HCT116 (cell line): ENCODE results near the gene MYL4.

Experiments used
- CBX3 ChIP-seq: IDR thresholded peaks from 2 replicates; pipeline ENCODE4 v1.6.1; 2012; ENCODE audit warnings: low read depth
- EZH2 ChIP-seq: fragments of 200-600 bp; sonication (generic); IDR thresholded peaks from 2 replicates; pipeline ENCODE4 v1.6.1; 2017; ENCODE audit warnings: antibody characterized with exemption, mixed run types
- FOSL1 ChIP-seq: IDR thresholded peaks from 2 replicates; pipeline ENCODE4 v1.6.1; 2012; ENCODE audit warnings: low read depth
- POLR2A ChIP-seq: IDR thresholded peaks from 2 replicates; pipeline ENCODE4 v1.7.0; 2011; ENCODE audit warnings: borderline replicate concordance; ENCODE audit not compliant: insufficient read depth, insufficient read length; ENCODE audit errors: extremely low read depth
- POLR2AphosphoS5 ChIP-seq: IDR thresholded peaks from 2 replicates; pipeline ENCODE4 v1.6.1; 2011; ENCODE audit warnings: mild to moderate bottlenecking, low read depth, low read length, moderate library complexity
- RAD21 ChIP-seq: IDR thresholded peaks from 2 replicates; pipeline ENCODE4 v1.6.1; 2012; ENCODE audit warnings: low read depth, mild to moderate bottlenecking
- TF ChIP-seq, protein P1 (sequence below), 3 experiments: fragments of 200-600 bp in 1 of 3; sonication (generic) in 1 of 3; IDR thresholded peaks in 2 of 3; conservative IDR thresholded peaks in 1 of 3; 2 replicates each; pipeline ENCODE4 v1.5.1; 2012 to 2017; ENCODE audit warnings: low read depth in 2 of 3, low read length in 2 of 3, antibody characterized with exemption in 1 of 3, borderline replicate concordance in 1 of 3, control low read depth in 1 of 3, mild to moderate bottlenecking in 1 of 3, mixed read lengths in 1 of 3, mixed run types in 1 of 3, moderate library complexity in 1 of 3; ENCODE audit not compliant: insufficient read depth in 1 of 3
- TF ChIP-seq, protein P2 (sequence below): IDR thresholded peaks from 2 replicates; pipeline ENCODE4 v1.6.1; 2012; ENCODE audit warnings: low read depth

DNA sequence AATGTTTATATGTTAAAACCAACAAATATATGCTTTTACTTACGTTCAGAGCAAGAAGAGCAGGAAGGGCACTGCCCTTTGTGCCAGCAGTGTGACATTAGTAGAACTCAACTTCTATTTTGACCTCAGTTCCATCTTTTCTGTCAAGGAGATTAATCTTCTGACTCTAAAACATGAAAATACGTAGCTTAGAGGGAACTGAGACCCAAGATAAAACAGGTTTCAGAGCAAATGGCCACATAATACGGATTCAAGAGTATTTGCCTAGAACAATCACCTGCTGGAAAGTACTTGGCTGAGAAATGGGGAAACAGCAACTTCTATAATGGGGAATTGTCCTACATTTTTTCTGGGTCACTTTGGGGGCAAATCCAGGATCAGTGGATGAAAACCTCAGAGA is 22.2 kb downstream of the MYL4 start:
- TF ChIP-seq, protein P1, sequence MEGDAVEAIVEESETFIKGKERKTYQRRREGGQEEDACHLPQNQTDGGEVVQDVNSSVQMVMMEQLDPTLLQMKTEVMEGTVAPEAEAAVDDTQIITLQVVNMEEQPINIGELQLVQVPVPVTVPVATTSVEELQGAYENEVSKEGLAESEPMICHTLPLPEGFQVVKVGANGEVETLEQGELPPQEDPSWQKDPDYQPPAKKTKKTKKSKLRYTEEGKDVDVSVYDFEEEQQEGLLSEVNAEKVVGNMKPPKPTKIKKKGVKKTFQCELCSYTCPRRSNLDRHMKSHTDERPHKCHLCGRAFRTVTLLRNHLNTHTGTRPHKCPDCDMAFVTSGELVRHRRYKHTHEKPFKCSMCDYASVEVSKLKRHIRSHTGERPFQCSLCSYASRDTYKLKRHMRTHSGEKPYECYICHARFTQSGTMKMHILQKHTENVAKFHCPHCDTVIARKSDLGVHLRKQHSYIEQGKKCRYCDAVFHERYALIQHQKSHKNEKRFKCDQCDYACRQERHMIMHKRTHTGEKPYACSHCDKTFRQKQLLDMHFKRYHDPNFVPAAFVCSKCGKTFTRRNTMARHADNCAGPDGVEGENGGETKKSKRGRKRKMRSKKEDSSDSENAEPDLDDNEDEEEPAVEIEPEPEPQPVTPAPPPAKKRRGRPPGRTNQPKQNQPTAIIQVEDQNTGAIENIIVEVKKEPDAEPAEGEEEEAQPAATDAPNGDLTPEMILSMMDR (IDR thresholded peaks at IDR 0.05 in 2 of 3, conservative IDR thresholded peaks at IDR 0.05 in 1 of 3; ENCODE audit: borderline replicate concordance in 1 of 3, insufficient read depth in 1 of 3, low read depth in 2 of 3, low read length in 2 of 3): no peak
- TF ChIP-seq CBX3: no peak
- TF ChIP-seq FOSL1: no peak
- TF ChIP-seq EZH2: no peak
- no peak for TF ChIP-seq POLR2A
- TF ChIP-seq POLR2AphosphoS5: no peak
- no peak for TF ChIP-seq RAD21
- TF ChIP-seq, protein P2, sequence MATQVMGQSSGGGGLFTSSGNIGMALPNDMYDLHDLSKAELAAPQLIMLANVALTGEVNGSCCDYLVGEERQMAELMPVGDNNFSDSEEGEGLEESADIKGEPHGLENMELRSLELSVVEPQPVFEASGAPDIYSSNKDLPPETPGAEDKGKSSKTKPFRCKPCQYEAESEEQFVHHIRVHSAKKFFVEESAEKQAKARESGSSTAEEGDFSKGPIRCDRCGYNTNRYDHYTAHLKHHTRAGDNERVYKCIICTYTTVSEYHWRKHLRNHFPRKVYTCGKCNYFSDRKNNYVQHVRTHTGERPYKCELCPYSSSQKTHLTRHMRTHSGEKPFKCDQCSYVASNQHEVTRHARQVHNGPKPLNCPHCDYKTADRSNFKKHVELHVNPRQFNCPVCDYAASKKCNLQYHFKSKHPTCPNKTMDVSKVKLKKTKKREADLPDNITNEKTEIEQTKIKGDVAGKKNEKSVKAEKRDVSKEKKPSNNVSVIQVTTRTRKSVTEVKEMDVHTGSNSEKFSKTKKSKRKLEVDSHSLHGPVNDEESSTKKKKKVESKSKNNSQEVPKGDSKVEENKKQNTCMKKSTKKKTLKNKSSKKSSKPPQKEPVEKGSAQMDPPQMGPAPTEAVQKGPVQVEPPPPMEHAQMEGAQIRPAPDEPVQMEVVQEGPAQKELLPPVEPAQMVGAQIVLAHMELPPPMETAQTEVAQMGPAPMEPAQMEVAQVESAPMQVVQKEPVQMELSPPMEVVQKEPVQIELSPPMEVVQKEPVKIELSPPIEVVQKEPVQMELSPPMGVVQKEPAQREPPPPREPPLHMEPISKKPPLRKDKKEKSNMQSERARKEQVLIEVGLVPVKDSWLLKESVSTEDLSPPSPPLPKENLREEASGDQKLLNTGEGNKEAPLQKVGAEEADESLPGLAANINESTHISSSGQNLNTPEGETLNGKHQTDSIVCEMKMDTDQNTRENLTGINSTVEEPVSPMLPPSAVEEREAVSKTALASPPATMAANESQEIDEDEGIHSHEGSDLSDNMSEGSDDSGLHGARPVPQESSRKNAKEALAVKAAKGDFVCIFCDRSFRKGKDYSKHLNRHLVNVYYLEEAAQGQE: no peak
